Spleen (tissue), 7 donors: ENCODE data around the gene LMNB1.

Source experiments
- POLR2A ChIP-seq, 3 donors: fragments of 450-650 bp; IDR thresholded peaks; one replicate each; pipeline ENCODE4 v1.5.1; 2017; ENCODE audit warnings: antibody characterized with exemption in 3 of 3, mild to moderate bottlenecking in 1 of 3
- POLR2AphosphoS5 ChIP-seq, 3 donors: sonication (generic); formaldehyde crosslinking; IDR thresholded peaks; one replicate each; pipeline ENCODE4 v1.5.1; 2017; ENCODE audit warnings: antibody characterized with exemption in 3 of 3
- TF ChIP-seq, protein P1 (sequence below), 11 experiments: fragments of 200-600 bp in 7 of 11; fragments of 450-650 bp in 4 of 11; sonication (generic) in 4 of 11; IDR thresholded peaks in 8 of 11; conservative IDR thresholded peaks in 3 of 11; 1 replicate in 7 of 11; 2 replicates in 4 of 11; pipeline versions ENCODE4 v1.4.0 to v1.8.0; 2016 to 2021; ENCODE audit warnings: antibody characterized with exemption in 11 of 11, inconsistent platforms in 4 of 11, mild to moderate bottlenecking in 1 of 11
- donor health status: DM: no; HTN: no; CAD: no; lungs with moderate emphysema.
- donor health status: DM: no; HTN: no; CAD: no.
- donor health status: DM: no; HTN: no; CAD: no.

- TF ChIP-seq, protein P1, sequence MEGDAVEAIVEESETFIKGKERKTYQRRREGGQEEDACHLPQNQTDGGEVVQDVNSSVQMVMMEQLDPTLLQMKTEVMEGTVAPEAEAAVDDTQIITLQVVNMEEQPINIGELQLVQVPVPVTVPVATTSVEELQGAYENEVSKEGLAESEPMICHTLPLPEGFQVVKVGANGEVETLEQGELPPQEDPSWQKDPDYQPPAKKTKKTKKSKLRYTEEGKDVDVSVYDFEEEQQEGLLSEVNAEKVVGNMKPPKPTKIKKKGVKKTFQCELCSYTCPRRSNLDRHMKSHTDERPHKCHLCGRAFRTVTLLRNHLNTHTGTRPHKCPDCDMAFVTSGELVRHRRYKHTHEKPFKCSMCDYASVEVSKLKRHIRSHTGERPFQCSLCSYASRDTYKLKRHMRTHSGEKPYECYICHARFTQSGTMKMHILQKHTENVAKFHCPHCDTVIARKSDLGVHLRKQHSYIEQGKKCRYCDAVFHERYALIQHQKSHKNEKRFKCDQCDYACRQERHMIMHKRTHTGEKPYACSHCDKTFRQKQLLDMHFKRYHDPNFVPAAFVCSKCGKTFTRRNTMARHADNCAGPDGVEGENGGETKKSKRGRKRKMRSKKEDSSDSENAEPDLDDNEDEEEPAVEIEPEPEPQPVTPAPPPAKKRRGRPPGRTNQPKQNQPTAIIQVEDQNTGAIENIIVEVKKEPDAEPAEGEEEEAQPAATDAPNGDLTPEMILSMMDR (IDR thresholded peaks at IDR 0.05 in 8 of 11, conservative IDR thresholded peaks at IDR 0.05 in 3 of 11), result no peak
- TF ChIP-seq POLR2A (IDR thresholded peaks at IDR 0.05), result no peak
- TF ChIP-seq POLR2AphosphoS5 (IDR thresholded peaks at IDR 0.05), result no peak
Measured at GRCh38 chr5:126848253-126848652, 71.3 kb downstream of the LMNB1 start.
